Caki2 (cell line): ENCODE data around the gene TLL1. TPM values are rescaled to one million over a fixed set of nuclear protein-coding genes. Genes with fewer than 3 reads are reported as not detected.

Experiments
- DNase-seq: peaks from one replicate; pipeline ENCODE4 v3.0.0-alpha.2; 2015; ENCODE audit warnings: low read depth
- in situ Hi-C: cut with HindIII; loops from 2 replicates; pipeline ENCODE4 v1.10.0; 2016; ENCODE audit warnings: low sequenced_read_pairs, low pct_unique_long_range_greater_than_20kb, mixed read lengths
- total RNA-seq: library from RNA; depleted of rRNA; stranded (reverse); fragments of >200 nt; shearing (Covaris generic); gene quantifications from 2 replicates; pipeline ENCODE4 v1.2.3, GENCODE V29; 2014; ENCODE audit warnings: low replicate concordance; rRNA removed

The TLL1 gene
- total RNA-seq = 10.3 and 21.4 TPM in 2 replicates

DNA sequence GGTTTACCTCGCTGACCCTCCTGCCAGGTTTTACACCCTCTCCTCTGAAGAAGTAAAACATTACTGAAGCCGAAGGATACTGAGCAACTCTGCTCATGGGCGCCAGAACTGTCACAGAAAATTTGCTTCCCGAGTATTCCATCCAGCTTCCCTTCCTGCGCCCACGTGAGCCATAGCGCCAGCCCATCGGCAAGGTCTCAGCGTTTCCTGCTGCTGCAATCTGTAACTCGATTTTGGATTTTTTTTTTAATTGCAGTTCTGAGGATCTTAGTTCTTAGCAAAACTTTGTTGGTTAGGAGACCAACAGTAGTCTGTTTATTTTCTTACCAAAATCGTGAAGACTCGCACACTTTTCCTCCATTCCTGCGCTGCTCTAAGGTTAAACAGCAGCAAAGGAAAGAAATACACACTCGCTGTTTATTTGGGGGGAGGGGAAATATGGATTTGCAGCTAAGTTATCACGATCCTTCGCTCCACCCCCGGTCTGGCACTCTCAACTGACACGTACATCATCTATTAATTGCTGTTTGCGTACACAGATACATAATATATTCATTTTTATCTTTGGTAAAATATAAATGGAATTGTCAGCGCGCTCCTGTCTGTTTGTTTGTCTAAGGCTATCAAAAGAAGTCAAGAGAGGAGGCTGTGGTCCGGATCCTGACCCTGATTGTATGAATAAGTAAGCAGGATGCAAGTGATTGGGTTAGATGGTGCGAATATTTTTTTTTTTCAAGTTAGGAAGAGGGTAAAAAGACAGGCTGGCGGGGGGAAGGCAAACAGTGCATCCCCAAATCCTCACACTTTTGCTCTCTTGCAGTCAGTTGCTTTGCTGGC lies at the start of gene TLL1:
Gene TLL1, plus strand, starts transcription at position 777 of the 837 bp plus-strand sequence. CDS start 668 bp downstream, outside the sequence.
- in situ Hi-C loops = no loop called here
- peak; percentile 49 for DNase-seq

GRCh38 chr4:165826166-165826565 lies 46.9 kb upstream of the TLL1 start:
- in situ Hi-C loops = no loop called here
- DNase-seq = no peak

DNA sequence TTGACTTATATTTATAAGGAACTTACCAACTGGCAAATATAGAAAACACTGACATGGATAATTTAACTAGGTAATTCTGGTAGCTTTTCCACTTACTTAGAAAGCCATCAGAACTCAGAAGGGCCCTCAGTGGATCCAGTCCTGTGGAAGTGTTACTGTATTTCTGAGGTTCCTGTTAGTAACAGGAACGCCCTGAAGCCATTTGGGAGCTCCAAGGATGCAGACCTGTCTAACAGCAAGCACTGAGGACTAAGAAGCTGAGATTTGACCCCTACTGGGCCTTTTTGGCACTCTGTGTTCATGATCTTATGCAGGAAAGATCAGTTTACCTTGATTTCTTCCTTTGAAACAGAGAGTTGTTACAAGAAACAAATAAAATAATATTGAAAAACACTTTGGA lies 46.0 kb upstream of the TLL1 start:
- DNase-seq = no peak
- in situ Hi-C loops = no loop called here

DNA sequence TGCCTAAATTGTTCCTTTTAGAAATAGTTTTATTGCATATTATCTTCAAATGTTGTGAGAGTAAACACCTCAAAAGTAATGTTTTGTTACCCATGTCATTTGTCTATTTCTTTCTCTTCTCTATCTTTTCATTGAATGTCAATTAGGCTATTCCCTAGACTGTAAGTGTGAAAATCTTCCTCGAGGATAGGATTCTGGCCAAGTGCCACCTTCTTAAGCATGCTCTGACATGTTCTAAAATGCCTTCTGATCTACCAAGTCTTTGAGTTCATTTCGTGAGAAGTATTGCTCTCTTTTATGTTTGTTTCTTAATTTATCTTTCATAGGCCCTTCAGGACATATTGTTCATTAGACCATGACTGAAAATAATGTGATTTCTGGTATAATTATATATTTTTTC lies 44.1 kb upstream of the TLL1 start:
- no peak for DNase-seq
- in situ Hi-C loops = no loop called here

GRCh38 chr4:165834116-165834515 lies 38.9 kb upstream of the TLL1 start:
- in situ Hi-C loops = no loop called here
- no peak for DNase-seq

- DNase-seq = no peak
- in situ Hi-C loops = no loop called here
Observed at GRCh38 chr4:165838575-165838974, 34.5 kb upstream of the TLL1 start.

DNA sequence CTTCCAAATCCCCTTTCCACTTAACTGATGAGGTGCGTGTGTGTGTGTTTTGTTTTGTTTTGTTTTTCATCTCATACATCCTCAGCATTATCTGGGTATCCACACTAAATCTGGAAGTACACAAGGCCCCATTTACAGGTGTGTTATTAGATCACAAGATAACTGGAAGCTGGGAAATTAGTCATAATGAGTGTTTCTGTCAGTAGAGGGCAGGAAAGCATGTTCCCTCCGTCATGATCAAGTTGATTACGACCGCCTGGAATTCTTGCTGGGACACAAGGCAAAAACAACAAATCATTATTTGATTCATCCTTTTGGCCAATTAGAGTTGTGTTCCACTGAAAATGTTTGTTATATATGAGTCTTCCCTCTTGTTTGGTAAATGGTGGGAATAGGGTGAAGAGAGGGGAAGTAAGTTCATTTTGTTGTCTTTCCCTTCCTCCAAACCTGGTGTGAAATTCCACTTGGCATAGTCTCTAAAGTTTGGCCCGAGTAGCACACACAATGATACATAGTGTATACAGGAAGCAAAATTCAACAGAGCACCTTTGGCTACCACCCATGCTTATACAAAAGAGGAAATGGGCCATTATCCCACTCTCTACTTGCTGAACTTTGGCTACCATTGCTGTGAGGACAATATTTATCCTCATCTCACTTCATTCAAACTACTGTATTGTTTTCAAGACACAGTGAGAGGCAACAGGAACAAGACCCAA lies 33.3 kb upstream of the TLL1 start:
- DNase-seq = no peak
- in situ Hi-C loops = no loop called here

GRCh38 chr4:165842684-165843083 lies 30.4 kb upstream of the TLL1 start:
- in situ Hi-C loops = no loop called here
- no peak for DNase-seq

DNA sequence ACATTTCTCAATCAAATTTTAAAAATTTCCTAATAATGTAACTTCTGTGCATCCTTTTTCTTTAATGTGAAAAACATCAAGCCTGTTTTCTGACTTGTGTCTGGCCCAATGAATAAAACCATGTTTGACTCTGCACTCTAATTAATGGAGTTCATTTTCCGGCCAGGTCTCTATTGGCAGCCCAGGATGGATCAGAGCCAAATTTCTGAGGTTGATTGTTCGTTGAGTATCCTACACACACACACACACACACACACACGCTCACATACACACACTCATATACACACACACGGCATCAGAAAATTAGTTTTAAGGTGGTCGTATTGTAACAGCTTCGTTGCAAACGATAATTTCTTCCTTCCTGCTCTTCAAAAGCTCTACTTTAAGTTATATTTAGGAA lies 28.9 kb upstream of the TLL1 start:
- in situ Hi-C loops = no loop called here
- no peak for DNase-seq

- in situ Hi-C loops = no loop called here
- DNase-seq = no peak
Observed at GRCh38 chr4:165851256-165851655, 21.8 kb upstream of the TLL1 start.

GRCh38 chr4:165855191-165855590 lies 17.8 kb upstream of the TLL1 start:
- in situ Hi-C loops = no loop called here
- no peak for DNase-seq

GRCh38 chr4:165861363-165861762 lies 11.7 kb upstream of the TLL1 start:
- DNase-seq = no peak
- in situ Hi-C loops = no loop called here

GRCh38 chr4:165864271-165864670 lies 8.8 kb upstream of the TLL1 start:
- in situ Hi-C loops = no loop called here
- no peak for DNase-seq

DNA sequence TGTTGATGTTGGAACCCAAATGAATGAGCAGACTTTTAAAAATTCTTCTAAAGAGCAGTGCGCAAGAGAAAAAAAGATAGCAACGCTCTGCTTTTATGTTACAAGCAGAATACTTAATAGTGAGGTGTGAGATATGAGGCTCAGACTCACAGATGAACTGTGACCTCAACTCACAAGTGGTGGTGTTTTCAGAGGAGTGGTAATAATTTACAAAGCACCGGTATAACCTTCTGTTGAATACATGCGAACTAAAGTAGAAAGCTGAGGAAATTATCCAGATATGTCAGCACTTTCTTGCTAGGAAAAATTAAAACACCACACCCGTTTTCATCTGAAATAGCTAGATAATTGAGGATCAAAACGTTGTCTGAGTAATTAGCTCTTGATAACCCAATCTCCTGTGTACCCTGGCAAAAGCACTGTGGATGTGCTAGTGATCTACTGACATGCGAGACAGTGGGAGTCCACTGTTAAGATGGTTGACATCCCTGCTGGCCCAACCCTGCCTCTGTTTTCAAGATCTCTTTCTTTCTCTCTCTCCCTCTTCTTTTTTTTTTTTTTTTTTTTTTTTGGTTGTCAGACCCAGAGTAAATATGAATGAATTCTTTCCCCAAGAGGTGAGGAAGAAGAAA lies 6.9 kb upstream of the TLL1 start:
- DNase-seq = no peak
- in situ Hi-C loops = no loop called here

DNA sequence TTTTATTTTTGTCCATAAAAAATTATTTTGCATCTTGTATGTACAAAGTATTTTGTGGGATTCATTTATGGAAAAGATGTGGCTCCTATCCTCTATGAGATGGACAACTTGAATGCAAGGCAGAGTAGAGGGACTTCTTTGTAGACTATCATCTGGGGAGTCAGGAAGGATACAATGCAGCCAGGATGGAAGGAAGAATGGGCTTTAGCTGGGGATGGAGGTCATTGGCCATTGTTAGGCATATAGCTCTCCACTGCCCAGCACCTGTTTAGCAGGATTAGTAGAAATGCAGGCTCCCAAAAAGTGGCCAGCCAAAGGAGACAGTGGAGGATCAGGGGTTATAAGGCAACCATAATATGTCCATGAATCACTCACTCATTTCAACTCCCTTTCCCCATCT lies 5.1 kb upstream of the TLL1 start:
- in situ Hi-C loops = no loop called here
- DNase-seq = no peak

DNA sequence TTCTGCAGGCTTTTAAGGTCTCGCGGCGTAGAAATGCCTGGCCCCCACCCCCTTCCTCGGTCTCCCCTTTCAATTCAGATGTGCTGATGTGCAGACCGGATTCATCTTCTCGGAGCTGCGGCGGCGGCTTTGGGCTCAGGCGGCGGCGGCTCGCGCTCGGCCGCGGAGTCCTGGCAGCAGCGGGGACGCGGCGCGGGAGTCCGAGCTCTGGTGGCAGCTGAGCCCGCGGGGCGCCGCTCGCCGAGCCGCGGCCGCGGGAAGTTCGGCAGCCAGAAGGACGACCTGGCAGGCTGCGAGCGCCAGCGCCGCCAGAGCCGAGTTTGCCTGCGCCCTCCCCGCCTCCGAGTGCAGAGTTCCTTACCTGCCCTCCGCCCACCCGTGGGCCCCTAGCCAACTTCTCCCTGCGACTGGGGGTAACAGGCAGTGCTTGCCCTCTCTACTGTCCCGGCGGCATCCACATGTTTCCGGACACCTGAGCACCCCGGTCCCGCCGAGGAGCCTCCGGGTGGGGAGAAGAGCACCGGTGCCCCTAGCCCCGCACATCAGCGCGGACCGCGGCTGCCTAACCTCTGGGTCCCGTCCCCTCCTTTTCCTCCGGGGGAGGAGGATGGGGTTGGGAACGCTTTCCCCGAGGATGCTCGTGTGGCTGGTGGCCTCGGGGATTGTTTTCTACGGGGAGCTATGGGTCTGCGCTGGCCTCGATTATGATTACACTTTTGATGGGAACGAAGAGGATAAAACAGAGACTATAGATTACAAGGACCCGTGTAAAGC lies 448 bp downstream of the TLL1 start:
- peak; percentile 56 for DNase-seq
- in situ Hi-C loops = no loop called here

DNA sequence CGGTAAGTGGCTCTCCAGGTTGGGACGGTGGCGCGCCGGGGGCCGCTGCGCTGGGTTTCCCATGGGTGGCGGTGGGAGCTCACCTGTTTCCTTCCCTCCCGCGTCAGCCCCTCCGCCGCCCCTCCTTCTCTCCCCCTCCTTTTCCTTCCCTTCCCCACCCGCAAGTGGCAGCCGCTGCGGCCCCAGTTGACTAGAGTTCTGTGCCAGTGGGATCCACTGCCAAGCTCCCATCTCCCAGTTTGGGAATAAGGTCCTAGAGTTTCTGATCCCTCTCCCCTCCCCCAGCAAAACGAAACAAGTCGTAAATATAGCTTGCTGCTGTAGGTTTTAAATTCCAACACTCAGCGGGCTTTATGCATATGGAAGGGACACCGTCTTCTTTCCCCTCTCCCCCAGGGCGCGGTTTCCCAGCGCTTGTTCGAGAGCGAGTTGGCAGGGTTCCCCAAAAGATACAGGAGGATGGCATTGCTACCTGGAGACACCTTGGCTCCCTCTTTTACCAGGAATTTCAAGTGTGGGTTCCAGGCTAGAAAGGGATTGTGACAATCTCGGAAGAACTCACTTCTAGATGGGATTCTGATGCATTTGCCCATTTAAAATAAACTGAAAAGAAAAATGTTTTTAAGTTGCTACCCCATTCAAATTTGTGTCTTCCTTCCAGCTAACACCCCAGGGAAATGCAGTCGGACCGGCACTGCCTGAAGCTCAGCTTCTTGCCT lies 1.2 kb downstream of the TLL1 start:
- in situ Hi-C loops = no loop called here
- no peak for DNase-seq

DNA sequence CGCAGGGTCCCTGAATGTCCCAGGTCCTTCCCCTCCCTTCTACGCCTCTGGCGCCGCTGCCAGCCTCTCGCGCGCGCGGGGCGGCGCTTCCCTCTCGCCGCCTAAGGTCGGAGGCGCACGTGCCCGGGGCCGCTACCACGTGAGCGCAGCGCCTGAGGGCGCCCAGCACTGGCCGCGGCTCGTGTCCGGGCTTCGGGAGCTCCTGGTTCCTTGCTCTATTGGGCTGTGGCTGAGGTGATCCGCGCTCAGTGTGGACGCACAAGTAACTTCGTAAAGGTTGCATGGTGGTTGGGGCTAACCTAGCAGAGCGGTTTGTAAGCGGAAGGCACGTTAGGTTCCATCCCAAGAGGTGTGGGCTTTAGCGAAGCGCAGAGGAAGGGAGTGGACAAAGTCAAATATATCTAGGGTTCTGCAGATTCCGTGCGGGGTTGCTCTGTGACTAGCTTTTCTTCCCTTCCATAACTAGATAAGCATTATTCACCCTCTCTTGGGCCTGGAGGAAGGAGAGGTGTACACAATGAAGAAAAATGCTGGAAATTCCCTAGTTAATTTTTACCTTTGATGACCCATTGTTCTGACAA lies 1.8 kb downstream of the TLL1 start:
- peak; percentile 76 for DNase-seq
- in situ Hi-C loops = no loop called here
